Activated CD8-positive, alpha-beta T cell treated with anti-CD3 and anti-CD28 coated beads for 36 hours (primary cell): ENCODE data around the gene SACM1L. TPM values are rescaled to one million over a fixed set of nuclear protein-coding genes. Genes with fewer than 3 reads are reported as not detected.

ENCODE experiments used
- ATAC-seq: fragments of 200-7000 bp; cut with Tn5 transposase; one replicate; pipeline ENCODE4 v1.10.0; 2021; ENCODE audit warnings: mild to moderate bottlenecking, moderate library complexity
- CTCF ChIA-PET: fragments of 350-600 bp; sonication (Branson Sonifier 250); formaldehyde crosslinking; loops from one replicate; lab custom pipeline; 2021; ENCODE audit warnings: antibody characterized with exemption; lab: Charles Lee
- POLR2A ChIA-PET: fragments of 350-600 bp; sonication (Branson Sonifier 250); formaldehyde crosslinking; loops from one replicate; lab custom pipeline; 2021; ENCODE audit warnings: antibody characterized with exemption; lab: Charles Lee
- DNase-seq: peaks from one replicate; pipeline ENCODE4 v3.0.0-alpha.2; 2020
- H3K27ac Mint-ChIP-seq: one replicate; pipeline ENCODE4 v1.8.0; 2021; ENCODE audit warnings: mild to moderate bottlenecking, mixed read lengths
- H3K27me3 Mint-ChIP-seq: one replicate; pipeline ENCODE4 v1.8.0; 2021; ENCODE audit warnings: mixed read lengths
- H3K36me3 Mint-ChIP-seq: one replicate; pipeline ENCODE4 v1.8.0; 2021; ENCODE audit warnings: low read depth, mixed read lengths
- H3K4me1 Mint-ChIP-seq: one replicate; pipeline ENCODE4 v1.8.0; 2021; ENCODE audit warnings: low read depth, mixed read lengths
- H3K4me3 Mint-ChIP-seq: one replicate; pipeline ENCODE4 v1.8.0; 2021; ENCODE audit warnings: mild to moderate bottlenecking, moderate library complexity, mixed read lengths
- H3K9me3 Mint-ChIP-seq: one replicate; pipeline ENCODE4 v1.8.0; 2021; ENCODE audit warnings: mixed read lengths
- CTCF ChIP-seq: fragments of 200-600 bp; IDR thresholded peaks from one replicate; pipeline ENCODE4 v1.8.0; 2022; ENCODE audit warnings: antibody characterized with exemption, mild to moderate bottlenecking
- intact Hi-C: fragments of 100-400 bp; cut with micrococcal nuclease; formaldehyde crosslinking; loops from one replicate; pipeline ENCODE4 v1.10.0; 2022
- total RNA-seq, 2 experiments: library from RNA; stranded (reverse); gene quantifications; one replicate each; pipeline ENCODE4 v1.2.3, GENCODE V29; 2021

The SACM1L gene
- total RNA-seq, 2 experiments from 2014 or later = 52.6 to 56.0 TPM

GRCh38 chr3:45762647-45763302 is 73.6 kb downstream of the SACM1L start:
- H3K27me3 Mint-ChIP-seq = peaks cover 6% of the 10 kb centered on the region
- no peak overlapping the region for H3K27ac Mint-ChIP-seq
- no peak for DNase-seq
- no peak for TF ChIP-seq CTCF
- intact Hi-C loops = loop anchor here (5.0 kb wide), 1 partner anchor 80 kb away; the partner anchor contains the start of gene LZTFL1
- H3K36me3 Mint-ChIP-seq = no peaks in the 10 kb centered on the region
- H3K9me3 Mint-ChIP-seq = peaks cover 4% of the 10 kb centered on the region
- CTCF ChIA-PET = interaction anchor here (0.7 to 6.1 kb wide), 12 partner anchors 8 to 317 kb away, joined by 3 to 54 read pairs (median 6); no protein-coding TSS in a partner anchor
- ATAC-seq = no peak
- POLR2A ChIA-PET = no interaction called here
- peaks cover 2% of the 10 kb centered on the region for H3K4me1 Mint-ChIP-seq
- no peak overlapping the region for H3K4me3 Mint-ChIP-seq

GRCh38 chr3:45763303-45763675 is 74.1 kb downstream of the SACM1L start:
- CTCF ChIA-PET = interaction anchor here (0.7 to 6.1 kb wide), 8 partner anchors 38 to 316 kb away, joined by 3 to 54 read pairs (median 6); no protein-coding TSS in a partner anchor
- ATAC-seq (no peak), DNase-seq (no peak)
- peaks cover 4% of the 10 kb centered on the region for H3K9me3 Mint-ChIP-seq
- H3K27me3 Mint-ChIP-seq = peaks cover 7% of the 10 kb centered on the region
- peaks cover 2% of the 10 kb centered on the region for H3K4me1 Mint-ChIP-seq
- POLR2A ChIA-PET = no interaction called here
- H3K27ac Mint-ChIP-seq = no peak overlapping the region
- H3K36me3 Mint-ChIP-seq = no peaks in the 10 kb centered on the region
- no peak overlapping the region for H3K4me3 Mint-ChIP-seq
- intact Hi-C loops = loop anchor here (5.0 kb wide), 1 partner anchor 79 kb away; the partner anchor contains the start of gene LZTFL1
- TF ChIP-seq CTCF = no peak

GRCh38 chr3:45765266-45765851 is 76.2 kb downstream of the SACM1L start:
- ChIA-PET CTCF (interaction anchor here (1.0 to 1.1 kb wide), 2 partner anchors 14 to 311 kb away, joined by 3 read pairs; no protein-coding TSS in a partner anchor), POLR2A (no interaction called here)
- H3K9me3 Mint-ChIP-seq = peaks cover 4% of the 10 kb centered on the region
- no peak for ATAC-seq
- intact Hi-C loops = no loop called here
- H3K4me3 Mint-ChIP-seq = no peak overlapping the region
- peaks cover 2% of the 10 kb centered on the region for H3K4me1 Mint-ChIP-seq
- H3K27me3 Mint-ChIP-seq = peaks cover 7% of the 10 kb centered on the region
- TF ChIP-seq CTCF = no peak
- H3K27ac Mint-ChIP-seq = no peak overlapping the region
- no peak for DNase-seq
- no peaks in the 10 kb centered on the region for H3K36me3 Mint-ChIP-seq

GRCh38 chr3:45765958-45766357 is 76.8 kb downstream of the SACM1L start:
- Mint-ChIP-seq H3K27ac (no peak overlapping the region), H3K27me3 (peaks cover 4% of the 10 kb centered on the region), H3K4me3 (no peak overlapping the region), H3K9me3 (peaks cover 4% of the 10 kb centered on the region), H3K4me1 (peaks cover 2% of the 10 kb centered on the region), H3K36me3 (no peaks in the 10 kb centered on the region)
- POLR2A ChIA-PET = no interaction called here
- no peak for ATAC-seq
- intact Hi-C loops = no loop called here
- no peak for TF ChIP-seq CTCF
- no peak for DNase-seq
- CTCF ChIA-PET = interaction anchor here (1.0 kb wide), 1 partner anchor 14 kb away, joined by 3 read pairs; no protein-coding TSS in a partner anchor
